Measurements from ENCODE around the gene PNPLA3. TPM values are rescaled to one million over a fixed set of nuclear protein-coding genes. Genes with fewer than 3 reads are reported as not detected.

PNPLA3 gene
- polyA plus RNA-seq, 1 donor (not counting 4 experiments of a cell fraction or from before 2014, with no cell fraction given) = 12.0 TPM

DNA sequence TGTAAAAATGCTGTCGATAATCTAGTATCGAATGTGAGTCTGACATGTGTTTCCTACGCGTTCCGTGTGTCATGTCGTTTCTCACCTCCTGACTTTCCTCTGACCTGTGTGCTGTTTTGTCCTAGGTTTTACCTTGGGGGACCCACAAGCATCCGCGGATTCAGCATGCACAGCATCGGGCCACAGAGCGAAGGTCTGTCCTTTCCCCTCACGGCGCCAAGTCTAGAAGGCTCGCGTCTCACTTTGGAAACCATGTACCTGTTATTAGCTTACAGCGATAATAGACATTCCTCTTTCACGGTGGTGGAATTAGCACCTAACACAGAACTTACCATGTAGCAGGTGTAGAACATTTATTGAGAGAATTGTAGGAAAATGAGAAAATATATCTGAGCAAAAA lies 60.2 kb downstream of the PNPLA3 start:
- DNase-seq (ENCODE audit: low read depth, low spot score) (no peak), FAIRE-seq (no peak)
- H2AFZ ChIP-seq (ENCODE audit: control insufficient read depth, low read length) = no peak overlapping the region
- dilution Hi-C loops (cut with MboI; ENCODE audit: extremely low pct_ligation_motif_present, low sequenced_read_pairs) = no loop called here
- no peak overlapping the region for H3K4me2 ChIP-seq (ENCODE audit: control insufficient read depth, extremely low read depth, insufficient read depth, low read depth, low read length)
- TF ChIP-seq, protein P1, sequence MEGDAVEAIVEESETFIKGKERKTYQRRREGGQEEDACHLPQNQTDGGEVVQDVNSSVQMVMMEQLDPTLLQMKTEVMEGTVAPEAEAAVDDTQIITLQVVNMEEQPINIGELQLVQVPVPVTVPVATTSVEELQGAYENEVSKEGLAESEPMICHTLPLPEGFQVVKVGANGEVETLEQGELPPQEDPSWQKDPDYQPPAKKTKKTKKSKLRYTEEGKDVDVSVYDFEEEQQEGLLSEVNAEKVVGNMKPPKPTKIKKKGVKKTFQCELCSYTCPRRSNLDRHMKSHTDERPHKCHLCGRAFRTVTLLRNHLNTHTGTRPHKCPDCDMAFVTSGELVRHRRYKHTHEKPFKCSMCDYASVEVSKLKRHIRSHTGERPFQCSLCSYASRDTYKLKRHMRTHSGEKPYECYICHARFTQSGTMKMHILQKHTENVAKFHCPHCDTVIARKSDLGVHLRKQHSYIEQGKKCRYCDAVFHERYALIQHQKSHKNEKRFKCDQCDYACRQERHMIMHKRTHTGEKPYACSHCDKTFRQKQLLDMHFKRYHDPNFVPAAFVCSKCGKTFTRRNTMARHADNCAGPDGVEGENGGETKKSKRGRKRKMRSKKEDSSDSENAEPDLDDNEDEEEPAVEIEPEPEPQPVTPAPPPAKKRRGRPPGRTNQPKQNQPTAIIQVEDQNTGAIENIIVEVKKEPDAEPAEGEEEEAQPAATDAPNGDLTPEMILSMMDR (optimal IDR thresholded peaks at IDR 0.05 in 1 of 3, IDR thresholded peaks at IDR 0.05 in 1 of 3, conservative IDR thresholded peaks at IDR 0.05 in 1 of 3; ENCODE audit: extremely low read depth in 1 of 3, insufficient read depth in 2 of 3, low read length in 3 of 3) = no peak
- TF ChIP-seq EZH2 (IDR thresholded peaks at IDR 0.05; ENCODE audit: low read length) = no peak
- H4K20me1 ChIP-seq (ENCODE audit: control insufficient read depth, extremely low read depth, insufficient read depth, low read length) = no peaks in the 10 kb centered on the region
- H3K36me3 ChIP-seq (ENCODE audit: control insufficient read depth in 2 of 2, extremely low read depth in 1 of 2, insufficient read depth in 2 of 2, low read length in 2 of 2) = peaks cover 16 to 27% of the 10 kb centered on the region in 2 experiments
- no peak overlapping the region for H3K4me3 ChIP-seq (ENCODE audit: control insufficient read depth in 2 of 3, extremely low read depth in 1 of 3, insufficient read depth in 2 of 3, low read depth in 1 of 3, low read length in 3 of 3)
- no peaks in the 10 kb centered on the region for H3K79me2 ChIP-seq (ENCODE audit: control insufficient read depth, insufficient read depth, low read length)
- no peak overlapping the region for H3K27ac ChIP-seq (ENCODE audit: control insufficient read depth, insufficient read depth, low read length)
- no peak overlapping the region for H3K9ac ChIP-seq (ENCODE audit: control insufficient read depth, extremely low read depth, insufficient read depth, low read length)
- no peaks in the 10 kb centered on the region for H3K27me3 ChIP-seq (ENCODE audit: control insufficient read depth, extremely low read depth, insufficient read depth, low read length)
- H3K9me1 ChIP-seq (ENCODE audit: control insufficient read depth, extremely low read depth, insufficient read depth, low read length) = no peaks in the 10 kb centered on the region
- H3K9me3 ChIP-seq (ENCODE audit: control insufficient read depth, low read depth, low read length) = no peaks in the 10 kb centered on the region
- no peaks in the 10 kb centered on the region for H3K4me1 ChIP-seq (ENCODE audit: control insufficient read depth, extremely low read depth, insufficient read depth, low read length)

- H3K4me2 ChIP-seq (ENCODE audit: control insufficient read depth, extremely low read depth, insufficient read depth, low read depth, low read length) = no peak overlapping the region
- H3K4me3 ChIP-seq (ENCODE audit: control insufficient read depth in 2 of 3, extremely low read depth in 1 of 3, insufficient read depth in 2 of 3, low read depth in 1 of 3, low read length in 3 of 3) = no peak overlapping the region
- H3K9me3 ChIP-seq (ENCODE audit: control insufficient read depth, low read depth, low read length) = no peaks in the 10 kb centered on the region
- no peaks in the 10 kb centered on the region for H4K20me1 ChIP-seq (ENCODE audit: control insufficient read depth, extremely low read depth, insufficient read depth, low read length)
- dilution Hi-C loops (cut with MboI; ENCODE audit: extremely low pct_ligation_motif_present, low sequenced_read_pairs) = no loop called here
- peaks cover 12 to 26% of the 10 kb centered on the region in 2 experiments for H3K36me3 ChIP-seq (ENCODE audit: control insufficient read depth in 2 of 2, extremely low read depth in 1 of 2, insufficient read depth in 2 of 2, low read length in 2 of 2)
- H2AFZ ChIP-seq (ENCODE audit: control insufficient read depth, low read length) = no peak overlapping the region
- H3K27me3 ChIP-seq (ENCODE audit: control insufficient read depth, extremely low read depth, insufficient read depth, low read length) = no peaks in the 10 kb centered on the region
- no peak for DNase-seq (ENCODE audit: low read depth, low spot score)
- no peaks in the 10 kb centered on the region for H3K4me1 ChIP-seq (ENCODE audit: control insufficient read depth, extremely low read depth, insufficient read depth, low read length)
- TF ChIP-seq, protein P1 (optimal IDR thresholded peaks at IDR 0.05 in 1 of 3, IDR thresholded peaks at IDR 0.05 in 1 of 3, conservative IDR thresholded peaks at IDR 0.05 in 1 of 3; ENCODE audit: extremely low read depth in 1 of 3, insufficient read depth in 2 of 3, low read length in 3 of 3) = no peak
- no peak for TF ChIP-seq EZH2 (IDR thresholded peaks at IDR 0.05; ENCODE audit: low read length)
- no peak overlapping the region for H3K9ac ChIP-seq (ENCODE audit: control insufficient read depth, extremely low read depth, insufficient read depth, low read length)
- FAIRE-seq = no peak
- H3K9me1 ChIP-seq (ENCODE audit: control insufficient read depth, extremely low read depth, insufficient read depth, low read length) = no peaks in the 10 kb centered on the region
- H3K27ac ChIP-seq (ENCODE audit: control insufficient read depth, insufficient read depth, low read length) = no peak overlapping the region
- no peaks in the 10 kb centered on the region for H3K79me2 ChIP-seq (ENCODE audit: control insufficient read depth, insufficient read depth, low read length)
Measured at GRCh38 chr22:43985532-43985931, 61.9 kb downstream of the PNPLA3 start.

Measured in keratinocyte (primary cell).